ENCODE data around the gene TEAD3. TPM values are rescaled to one million over a fixed set of nuclear protein-coding genes. Genes with fewer than 3 reads are reported as not detected.

TEAD3 gene
- total RNA-seq = 0.23 TPM

DNA sequence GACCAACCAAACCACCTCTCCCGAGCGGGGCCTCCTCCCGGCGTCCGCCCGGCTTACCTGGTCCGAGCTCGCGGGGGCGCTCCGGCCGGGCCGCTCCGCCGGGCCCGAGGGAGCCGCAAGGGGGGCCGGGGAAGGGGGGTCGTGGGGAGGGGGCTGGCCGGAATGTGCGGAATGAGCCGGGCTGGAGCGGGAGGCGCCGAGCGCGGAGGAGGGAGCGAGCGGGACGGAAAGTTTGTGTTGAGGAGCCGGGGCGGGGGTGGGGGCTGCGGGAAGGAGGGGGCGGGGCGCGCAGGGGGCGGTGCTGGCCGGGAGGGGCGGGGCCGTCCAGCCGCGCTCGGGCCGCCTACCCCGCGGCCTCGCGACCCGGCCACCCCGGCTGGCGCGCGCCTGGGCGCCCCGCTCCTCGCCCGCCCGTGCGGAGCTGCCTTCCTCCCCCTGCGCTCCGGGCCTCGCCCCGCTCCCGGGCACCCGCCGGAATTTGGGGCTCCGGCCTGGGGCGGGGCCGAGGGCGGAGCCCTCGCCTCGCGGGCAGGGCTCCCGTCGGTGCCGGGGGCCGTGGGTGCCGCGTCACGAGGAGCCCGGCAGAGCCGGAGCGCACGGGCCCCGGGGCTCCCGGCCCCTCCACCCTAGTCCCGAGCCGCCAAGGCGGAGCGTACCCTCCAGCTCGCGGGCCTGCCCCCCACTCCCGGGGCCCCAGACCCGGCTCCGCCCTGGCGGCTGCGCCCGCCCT lies at the start of gene TEAD3:
TSS of gene TEAD3 (minus strand) at position 239 of the 730 bp plus-strand sequence.

DNA sequence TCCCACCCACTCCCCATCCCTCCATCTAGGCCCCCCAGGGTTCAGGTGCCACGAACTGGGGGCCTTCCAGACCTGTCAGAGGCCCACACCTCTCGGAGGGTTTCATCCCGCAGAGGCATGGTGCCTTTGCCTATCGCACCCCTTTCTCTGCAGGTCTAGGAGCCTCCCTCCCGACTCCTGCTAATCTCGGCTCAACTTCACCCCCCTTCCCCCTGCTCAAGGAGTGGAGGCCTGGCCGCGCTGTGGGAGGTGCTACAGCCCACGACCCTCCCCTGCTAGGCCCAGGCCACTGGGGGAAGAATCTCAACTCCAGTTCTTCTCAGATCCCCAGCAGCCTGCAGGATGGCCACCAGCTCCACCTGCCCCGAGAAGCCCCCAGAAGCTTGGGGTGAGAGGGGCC lies 15.9 kb upstream of the TEAD3 start, which contains the start of gene TULP1:
TSS of gene TULP1 (minus strand) at position 157 of the 400 bp plus-strand sequence. CDS start at position 119, 38 bp downstream.

DNA sequence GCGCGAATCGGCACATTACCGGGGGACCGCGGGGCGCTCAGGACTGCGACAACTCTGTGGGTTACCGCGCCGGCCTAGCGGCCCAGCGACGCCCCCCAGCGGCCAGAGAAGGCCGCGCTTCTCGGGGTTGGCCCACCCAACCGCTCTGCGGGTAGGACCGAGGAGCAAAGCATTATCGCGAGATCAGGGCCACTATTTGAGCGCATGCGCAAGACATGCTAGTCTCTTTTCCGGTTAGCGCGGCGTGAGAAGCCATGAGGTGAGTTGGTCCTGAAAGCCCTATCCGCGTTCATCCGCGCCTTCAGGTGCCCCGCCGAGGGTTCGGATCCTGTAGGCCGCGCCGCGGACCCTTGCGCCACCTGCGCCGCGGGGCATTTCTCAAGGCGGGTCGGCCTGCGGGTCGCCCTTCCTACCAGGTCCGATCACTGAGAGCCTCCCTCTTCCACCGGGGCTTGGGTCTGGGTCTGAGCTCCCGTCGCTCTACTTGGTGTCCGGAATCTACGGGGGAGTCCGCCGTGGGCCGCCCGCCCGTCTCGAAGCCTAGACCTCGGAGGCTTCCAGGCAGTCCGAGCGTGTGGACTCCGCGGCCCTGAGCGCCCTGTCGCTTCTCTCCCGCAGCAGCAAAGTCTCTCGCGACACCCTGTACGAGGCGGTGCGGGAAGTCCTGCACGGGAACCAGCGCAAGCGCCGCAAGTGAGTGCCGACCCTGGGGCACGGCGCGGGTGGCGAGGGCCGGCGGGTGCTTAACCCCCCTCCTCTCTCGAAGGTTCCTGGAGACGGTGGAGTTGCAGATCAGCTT lies 28.5 kb downstream of the TEAD3 start, which contains the start of gene RPL10A:
TSS of gene RPL10A (plus strand) at position 221 of the 799 bp plus-strand sequence. CDS start at position 255, 34 bp downstream.

DNA sequence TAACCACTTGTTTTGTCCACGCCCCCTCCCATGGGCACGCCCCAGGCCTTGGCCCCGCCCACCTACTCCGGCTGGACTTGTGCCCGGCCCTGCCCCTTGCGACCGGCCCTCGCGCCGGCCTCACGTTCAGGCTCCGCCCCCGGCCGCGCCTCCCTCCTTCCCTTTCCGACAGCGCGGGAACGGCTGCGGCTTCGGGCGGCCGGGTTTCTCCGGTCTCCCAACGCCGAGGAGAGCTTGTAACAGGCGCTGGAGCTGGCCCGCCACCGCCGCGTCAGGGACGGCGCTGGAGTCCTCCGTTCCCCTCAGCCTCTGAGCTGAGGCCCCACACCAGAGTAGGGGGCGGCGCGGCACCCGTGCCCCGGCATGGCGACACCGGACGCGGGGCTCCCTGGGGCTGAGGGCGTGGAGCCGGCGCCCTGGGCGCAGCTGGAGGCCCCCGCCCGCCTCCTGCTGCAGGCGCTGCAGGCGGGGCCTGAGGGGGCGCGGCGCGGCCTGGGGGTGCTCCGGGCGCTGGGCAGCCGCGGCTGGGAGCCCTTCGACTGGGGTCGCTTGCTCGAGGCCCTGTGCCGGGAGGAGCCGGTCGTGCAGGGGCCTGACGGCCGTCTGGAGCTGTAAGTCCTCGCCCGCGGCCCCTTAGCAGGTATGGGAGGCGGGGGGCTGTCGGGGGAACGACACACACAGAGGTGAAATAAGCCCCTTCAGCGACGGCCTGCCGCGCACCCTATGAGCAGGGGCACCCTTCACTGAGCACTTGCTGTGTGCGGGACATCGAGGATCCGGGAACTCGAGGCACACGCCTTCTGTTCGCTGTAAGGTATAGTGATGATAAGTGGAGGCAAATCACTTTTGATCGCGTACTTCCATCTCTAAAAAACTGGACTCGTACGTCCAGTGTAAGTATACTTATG lies 44.4 kb downstream of the TEAD3 start, which contains the start of gene FANCE:
TSS of gene FANCE (plus strand) at position 156 of the 908 bp plus-strand sequence. CDS start at position 364, 208 bp downstream.

Small RNA genes lying within 50 kb of the gene (small RNA-seq; reads per million reads assigned to genes)
- not detected for gene MIR7111

Other genes starting within 250 kb of the TEAD3 start
- gene ZNF76, start 237.3 kb downstream of the TEAD3 start, total RNA-seq = 14.1 TPM
- gene DEF6, start 199.3 kb downstream of the TEAD3 start, total RNA-seq = 2.1 TPM
- gene PPARD, start 154.5 kb downstream of the TEAD3 start, total RNA-seq = 3.5 TPM
- 8.8 TPM for gene FANCE, start 44.7 kb downstream of the TEAD3 start, total RNA-seq
- 977 TPM for gene RPL10A, start 28.7 kb downstream of the TEAD3 start, total RNA-seq
- gene TULP1, start 15.8 kb upstream of the TEAD3 start, total RNA-seq = not detected
- gene FKBP5, start 191.8 kb upstream of the TEAD3 start, total RNA-seq = 3.2 TPM
- gene ARMC12, start 240.0 kb upstream of the TEAD3 start, total RNA-seq = not detected